Neuronal stem cell (in vitro differentiated cells): ENCODE measurements around the gene ARID3C.
A peak's percentile ranks its signal among the peaks of the same experiment; 100 is the strongest.

Experiments used
- DNase-seq: peaks from one replicate; pipeline ENCODE4 v3.0.0-alpha.2; 2013; ENCODE audit warnings: low spot score
- H2AFZ ChIP-seq: one replicate; pipeline ENCODE4 v1.6.1; 2013; ENCODE audit warnings: mild to moderate bottlenecking, low read length, inconsistent platforms
- H2AK5ac ChIP-seq: 2 replicates; pipeline ENCODE4 v1.6.1; 2013; ENCODE audit warnings: low read depth, mild to moderate bottlenecking, inconsistent platforms, low read length, moderate library complexity, mixed read lengths
- H2BK120ac ChIP-seq: 2 replicates; pipeline ENCODE4 v1.6.1; 2013; ENCODE audit warnings: low read depth, mild to moderate bottlenecking, inconsistent platforms, low read length, moderate library complexity, mixed read lengths
- H2BK12ac ChIP-seq: one replicate; pipeline ENCODE4 v1.6.1; 2013; ENCODE audit warnings: low read length, inconsistent platforms
- H2BK15ac ChIP-seq: 2 replicates; pipeline ENCODE4 v1.6.1; 2013; ENCODE audit warnings: mild to moderate bottlenecking, low read length, inconsistent platforms, mixed read lengths
- H2BK5ac ChIP-seq: one replicate; pipeline ENCODE4 v1.6.1; 2013; ENCODE audit warnings: inconsistent platforms, mild to moderate bottlenecking, low read length, moderate library complexity
- H3K14ac ChIP-seq: one replicate; pipeline ENCODE4 v1.6.1; 2013; ENCODE audit warnings: low read length, inconsistent platforms
- H3K18ac ChIP-seq: 2 replicates; pipeline ENCODE4 v1.6.1; 2013; ENCODE audit warnings: low read length, inconsistent platforms
- H3K23ac ChIP-seq: 2 replicates; pipeline ENCODE4 v1.6.1; 2013; ENCODE audit warnings: low read depth, mild to moderate bottlenecking, mixed read lengths, low read length, inconsistent platforms; ENCODE audit not compliant: poor library complexity
- H3K27ac ChIP-seq: replicated peaks from 3 replicates; pipeline ENCODE4 v1.5.1; 2013; ENCODE audit warnings: low read length, inconsistent platforms
- H3K27me3 ChIP-seq, 3 experiments: 2 replicates each; pipeline ENCODE4 v1.6.1; 2013; ENCODE audit warnings: low read length in 3 of 3, mild to moderate bottlenecking in 2 of 3, inconsistent platforms in 1 of 3, low read depth in 1 of 3, mixed read lengths in 1 of 3, moderate library complexity in 1 of 3; ENCODE audit not compliant: control insufficient read depth in 3 of 3, insufficient read depth in 3 of 3
- H3K36me3 ChIP-seq, 2 donors: replicated peaks in 1 of 2; 2 replicates each; pipeline ENCODE4 v1.6.1; 2013; ENCODE audit warnings: low read length in 2 of 2; ENCODE audit not compliant: control insufficient read depth in 2 of 2, insufficient read depth in 2 of 2
- H3K4ac ChIP-seq: 2 replicates; pipeline ENCODE4 v1.6.1; 2013; ENCODE audit warnings: inconsistent platforms, mild to moderate bottlenecking, low read length, moderate library complexity
- H3K4me1 ChIP-seq, 2 donors: 1 replicate in 1 of 2; 2 replicates in 1 of 2; pipeline ENCODE4 v1.6.1; 2013; ENCODE audit warnings: low read length in 2 of 2, low read depth in 1 of 2; ENCODE audit not compliant: control insufficient read depth in 2 of 2, insufficient read depth in 1 of 2
- H3K4me2 ChIP-seq: one replicate; pipeline ENCODE4 v1.6.1; 2013; ENCODE audit warnings: mild to moderate bottlenecking, low read length, inconsistent platforms; ENCODE audit not compliant: insufficient read depth, poor library complexity, severe bottlenecking
- H3K4me3 ChIP-seq, 2 donors: 2 replicates each; pipeline ENCODE4 v1.5.1; 2013; ENCODE audit warnings: low read length in 2 of 2, mild to moderate bottlenecking in 2 of 2, inconsistent platforms in 1 of 2, moderate library complexity in 1 of 2
- H3K79me1 ChIP-seq: one replicate; pipeline ENCODE4 v1.6.1; 2013; ENCODE audit warnings: low read depth, mild to moderate bottlenecking, inconsistent platforms, low read length, moderate library complexity
- H3K9ac ChIP-seq: one replicate; pipeline ENCODE4 v1.6.1; 2013; ENCODE audit warnings: mild to moderate bottlenecking, low read depth, low read length, inconsistent platforms; ENCODE audit not compliant: poor library complexity
- H3K9me3 ChIP-seq, 2 donors: replicated peaks in 1 of 2; 2 replicates each; pipeline versions ENCODE3 to v1.6.1; 2013; ENCODE audit warnings: low read length in 2 of 2, mild to moderate bottlenecking in 2 of 2, inconsistent platforms in 1 of 2, low read depth in 1 of 2, mixed read lengths in 1 of 2, moderate library complexity in 1 of 2; ENCODE audit not compliant: control insufficient read depth in 2 of 2, insufficient read depth in 1 of 2
- H4K8ac ChIP-seq: one replicate; pipeline ENCODE4 v1.6.1; 2013; ENCODE audit warnings: low read depth, mild to moderate bottlenecking, inconsistent platforms, low read length, moderate library complexity
- H4K91ac ChIP-seq: one replicate; pipeline ENCODE4 v1.6.1; 2013; ENCODE audit warnings: low read length, low read depth, mild to moderate bottlenecking, inconsistent platforms; ENCODE audit not compliant: poor library complexity
- WGBS, 2 donors: extraction: QIAGEN DNeasy Blood & Tissue Kit; methylation state at CpG; one replicate each; pipeline ENCODE4 v1.1.7; 2013; ENCODE audit warnings: missing lambda C conversion rate in 2 of 2, mixed read lengths in 1 of 2; ENCODE audit not compliant: insufficient read length in 2 of 2, insufficient replicate concordance in 1 of 2; ENCODE audit errors: extremely low coverage in 2 of 2; 5-methylcytosine and 5-hydroxymethylcytosine counted together

The ARID3C gene

GRCh38 chr9:34599546-34599945 is 29.3 kb downstream of the ARID3C start:
- Histone ChIP-seq H3K4me2 (no peak overlapping the region), H3K18ac (no peak overlapping the region), H3K4ac (no peak overlapping the region), H2AFZ (no peak overlapping the region), H4K91ac (no peak overlapping the region), H3K9me3 (no peaks in the 10 kb centered on the region), H3K9ac (no peak overlapping the region), H2AK5ac (no peak overlapping the region), H3K27ac (no peak overlapping the region), H3K4me3 (no peak overlapping the region), H2BK120ac (no peak overlapping the region), H2BK15ac (no peak overlapping the region), H4K8ac (no peak overlapping the region), H3K14ac (no peak overlapping the region), H3K79me1 (no peaks in the 10 kb centered on the region), H3K27me3 (peaks cover 0 to 10% (median 0%) of the 10 kb centered on the region in 3 experiments), H2BK12ac (no peak overlapping the region), H3K4me1 (peaks cover 2 to 15% of the 10 kb centered on the region in 2 donors), H3K23ac (no peak overlapping the region), H2BK5ac (no peak overlapping the region), H3K36me3 (no peaks in the 10 kb centered on the region)
- no CpG with 5 or more reads among the region's 1 CpG for WGBS, 2 donors
- no peak for DNase-seq

GRCh38 chr9:34594177-34594576 is 34.7 kb downstream of the ARID3C start:
- no peak overlapping the region for H3K4ac ChIP-seq
- H2AK5ac ChIP-seq: no peak overlapping the region
- H3K4me2 ChIP-seq: no peak overlapping the region
- H3K4me3 ChIP-seq: no peak overlapping the region
- H2BK5ac ChIP-seq: no peak overlapping the region
- no peaks in the 10 kb centered on the region for H3K9me3 ChIP-seq
- H4K8ac ChIP-seq: no peak overlapping the region
- no peaks in the 10 kb centered on the region for H3K36me3 ChIP-seq
- peaks cover under 1% of the 10 kb centered on the region for H3K79me1 ChIP-seq
- no peak overlapping the region for H3K18ac ChIP-seq
- H3K23ac ChIP-seq: no peak overlapping the region
- no peak overlapping the region for H4K91ac ChIP-seq
- H3K14ac ChIP-seq: no peak overlapping the region
- no CpG with 5 or more reads among the region's 9 CpGs for WGBS, 2 donors
- H2AFZ ChIP-seq: no peak overlapping the region
- no peak overlapping the region for H2BK120ac ChIP-seq
- H2BK12ac ChIP-seq: no peak overlapping the region
- peaks cover 16 to 23% of the 10 kb centered on the region in 2 donors for H3K4me1 ChIP-seq
- peaks cover 4 to 37% (median 29%) of the 10 kb centered on the region in 3 experiments for H3K27me3 ChIP-seq
- no peak overlapping the region for H2BK15ac ChIP-seq
- H3K9ac ChIP-seq: no peak overlapping the region
- no peak for DNase-seq
- no peak overlapping the region for H3K27ac ChIP-seq

- peak overlapping the region; percentile 78 for H2AFZ ChIP-seq
- H2BK120ac ChIP-seq: no peak overlapping the region
- H4K91ac ChIP-seq: no peak overlapping the region
- no peaks in the 10 kb centered on the region for H3K9me3 ChIP-seq
- H3K4me2 ChIP-seq: peak overlapping the region; percentile 18
- no peak overlapping the region for H3K27ac ChIP-seq
- H2BK15ac ChIP-seq: no peak overlapping the region
- H3K36me3 ChIP-seq: peaks cover 0 to under 1% of the 10 kb centered on the region in 2 donors
- H2BK12ac ChIP-seq: no peak overlapping the region
- H4K8ac ChIP-seq: no peak overlapping the region
- H3K9ac ChIP-seq: no peak overlapping the region
- no peak overlapping the region for H3K4ac ChIP-seq
- no peak overlapping the region for H2AK5ac ChIP-seq
- H3K23ac ChIP-seq: no peak overlapping the region
- peak overlapping the region; percentile 81 for H3K18ac ChIP-seq
- H3K14ac ChIP-seq: no peak overlapping the region
- no CpG with 5 or more reads among the region's 26 CpGs for WGBS, 2 donors
- no peak for DNase-seq
- peaks cover 4 to 48% (median 29%) of the 10 kb centered on the region in 3 experiments for H3K27me3 ChIP-seq
- H3K4me3 ChIP-seq: no peak overlapping the region
- H3K4me1 ChIP-seq: peaks cover 19 to 27% of the 10 kb centered on the region in 2 donors
- H2BK5ac ChIP-seq: no peak overlapping the region
- H3K79me1 ChIP-seq: peaks cover 3% of the 10 kb centered on the region
Measured at GRCh38 chr9:34592895-34593601, 35.8 kb downstream of the ARID3C start.

- peaks cover 0 to 9% of the 10 kb centered on the region in 2 donors for H3K36me3 ChIP-seq
- WGBS, 2 donors: no CpG with 5 or more reads among the region's 16 CpGs
Measured at GRCh38 chr9:34591917-34592866, 36.7 kb downstream of the ARID3C start.

More at GRCh38 chr9:34591917-34592866, 36.7 kb downstream of the ARID3C start:
- H4K8ac ChIP-seq: no peak overlapping the region
- H3K4me2 ChIP-seq: no peak overlapping the region
- H3K18ac ChIP-seq: peak overlapping the region; percentile 9
- no peak overlapping the region for H2BK15ac ChIP-seq
- no peak overlapping the region for H3K23ac ChIP-seq
- H3K79me1 ChIP-seq: peaks cover 3% of the 10 kb centered on the region
- no peak overlapping the region for H3K4me3 ChIP-seq
- no peak overlapping the region for H2BK12ac ChIP-seq
- H2AFZ ChIP-seq: peak overlapping the region; percentile 55
- peaks cover 23 to 35% of the 10 kb centered on the region in 2 donors for H3K4me1 ChIP-seq
- no peaks in the 10 kb centered on the region for H3K9me3 ChIP-seq
- no peak overlapping the region for H2BK5ac ChIP-seq
- H3K9ac ChIP-seq: no peak overlapping the region
- no peak overlapping the region for H2BK120ac ChIP-seq
- H3K14ac ChIP-seq: no peak overlapping the region
- H4K91ac ChIP-seq: no peak overlapping the region
- peaks cover 4 to 56% (median 29%) of the 10 kb centered on the region in 3 experiments for H3K27me3 ChIP-seq
- no peak for DNase-seq
- H3K4ac ChIP-seq: no peak overlapping the region
- H3K27ac ChIP-seq: no peak overlapping the region
- no peak overlapping the region for H2AK5ac ChIP-seq
